ENCODE measurements around the gene B3GNT9.

DNA sequence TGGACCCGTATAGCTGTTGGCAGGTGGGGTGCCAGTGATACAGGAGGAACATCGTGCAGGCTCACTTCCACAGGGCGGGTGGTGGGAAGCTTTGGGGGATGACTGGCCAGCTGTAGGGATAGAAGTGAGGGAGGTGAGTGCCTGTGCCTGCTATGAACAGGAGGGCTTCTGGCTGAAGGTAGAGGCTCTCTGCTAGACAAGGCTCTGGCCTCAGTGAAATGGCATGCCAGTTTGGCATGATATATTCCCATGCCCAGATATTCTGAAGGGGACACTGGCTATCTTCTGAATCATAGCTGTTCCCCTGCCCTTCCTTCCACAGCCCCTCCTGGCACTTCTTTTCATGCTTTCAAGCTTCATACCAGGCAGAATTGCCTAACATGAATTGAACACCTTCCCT lies 21.9 kb downstream of the B3GNT9 start:
- TF ChIP-seq, protein P1, sequence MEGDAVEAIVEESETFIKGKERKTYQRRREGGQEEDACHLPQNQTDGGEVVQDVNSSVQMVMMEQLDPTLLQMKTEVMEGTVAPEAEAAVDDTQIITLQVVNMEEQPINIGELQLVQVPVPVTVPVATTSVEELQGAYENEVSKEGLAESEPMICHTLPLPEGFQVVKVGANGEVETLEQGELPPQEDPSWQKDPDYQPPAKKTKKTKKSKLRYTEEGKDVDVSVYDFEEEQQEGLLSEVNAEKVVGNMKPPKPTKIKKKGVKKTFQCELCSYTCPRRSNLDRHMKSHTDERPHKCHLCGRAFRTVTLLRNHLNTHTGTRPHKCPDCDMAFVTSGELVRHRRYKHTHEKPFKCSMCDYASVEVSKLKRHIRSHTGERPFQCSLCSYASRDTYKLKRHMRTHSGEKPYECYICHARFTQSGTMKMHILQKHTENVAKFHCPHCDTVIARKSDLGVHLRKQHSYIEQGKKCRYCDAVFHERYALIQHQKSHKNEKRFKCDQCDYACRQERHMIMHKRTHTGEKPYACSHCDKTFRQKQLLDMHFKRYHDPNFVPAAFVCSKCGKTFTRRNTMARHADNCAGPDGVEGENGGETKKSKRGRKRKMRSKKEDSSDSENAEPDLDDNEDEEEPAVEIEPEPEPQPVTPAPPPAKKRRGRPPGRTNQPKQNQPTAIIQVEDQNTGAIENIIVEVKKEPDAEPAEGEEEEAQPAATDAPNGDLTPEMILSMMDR (IDR thresholded peaks at IDR 0.05): no peak
- no peak for TF ChIP-seq POLR2A (IDR thresholded peaks at IDR 0.05)
